ENCODE data around the gene DENND4C. TPM values are rescaled to one million over a fixed set of nuclear protein-coding genes. Genes with fewer than 3 reads are reported as not detected.

Gene DENND4C
- total RNA-seq, 1 experiment from 2014 or later = 25.0 TPM

DNA sequence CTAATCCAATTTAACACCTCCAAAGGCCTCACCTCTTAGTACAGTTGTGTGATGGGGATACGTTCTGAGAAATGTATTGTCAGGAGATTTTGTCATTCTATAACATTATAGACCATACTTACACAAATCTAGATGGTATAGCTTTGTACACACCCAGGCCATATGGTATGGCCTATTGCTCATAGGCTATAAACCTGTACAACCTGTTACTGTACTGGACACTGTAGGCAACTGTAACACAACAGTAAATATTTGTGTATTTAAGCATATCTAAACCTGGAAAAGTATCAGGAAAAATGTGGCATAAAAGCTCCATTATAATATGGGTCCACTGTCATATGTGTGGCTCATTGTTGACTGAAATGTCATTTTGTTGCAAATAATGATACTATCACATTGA, 190.4 kb downstream of the DENND4C start:
- in situ Hi-C loops (cut with HindIII; ENCODE audit: low pct_unique_long_range_greater_than_20kb, low sequenced_read_pairs) = no loop called here
- no peak for DNase-seq (ENCODE audit: low read depth, low spot score)

Other genes starting within 250 kb of the DENND4C start
- gene SAXO1, start 197.5 kb upstream of the DENND4C start, total RNA-seq (2014; rRNA removed; shearing (Covaris generic)) = not detected in 2 replicates
- gene RRAGA, start 181.3 kb upstream of the DENND4C start, total RNA-seq (2014; rRNA removed; shearing (Covaris generic)) = 25.8 and 27.1 TPM in 2 replicates
- gene HAUS6, start 127.8 kb upstream of the DENND4C start, total RNA-seq (2014; rRNA removed; shearing (Covaris generic)) = 40.0 and 40.9 TPM in 2 replicates
- gene PLIN2, start 103.2 kb upstream of the DENND4C start, total RNA-seq (2014; rRNA removed; shearing (Covaris generic)) = 58.1 and 66.1 TPM in 2 replicates
- gene RPS6, start 149.5 kb downstream of the DENND4C start, total RNA-seq (2014; rRNA removed; shearing (Covaris generic)) = 3,159 and 3,247 TPM in 2 replicates
- 1.4 and 2.5 TPM in 2 replicates for gene ACER2, start 178.3 kb downstream of the DENND4C start, total RNA-seq (2014; rRNA removed; shearing (Covaris generic))